Tibial nerve (tissue), 4 donors: ENCODE measurements around the gene ARL5C. TPM values are rescaled to one million over a fixed set of nuclear protein-coding genes. Genes with fewer than 3 reads are reported as not detected.

Experiments
- DNase-seq, 2 donors: peaks; one replicate each; pipeline ENCODE4 v3.0.0-alpha.2; 2019; ENCODE audit warnings: low spot score in 2 of 2
- H3K27ac ChIP-seq, 4 donors: fragments of 200-600 bp; sonication (generic) in 3 of 4; one replicate each; pipeline ENCODE4 v1.5.1; 2017 to 2019; ENCODE audit warnings: mild to moderate bottlenecking in 1 of 4
- H3K27me3 ChIP-seq, 2 donors: fragments of 200-600 bp; sonication (generic) in 1 of 2; one replicate each; pipeline versions ENCODE4 v1.5.1 to v1.6.0; 2017 to 2019
- H3K36me3 ChIP-seq, 3 donors: fragments of 200-600 bp; sonication (generic); one replicate each; pipeline ENCODE4 v1.5.1; 2018 to 2019
- H3K4me1 ChIP-seq, 4 donors: fragments of 200-600 bp; sonication (generic) in 3 of 4; one replicate each; pipeline ENCODE4 v1.5.1; 2017 to 2019
- H3K4me3 ChIP-seq, 4 donors: fragments of 200-600 bp; sonication (generic) in 3 of 4; one replicate each; pipeline ENCODE4 v1.5.1; 2017 to 2019; ENCODE audit warnings: mild to moderate bottlenecking in 1 of 4, moderate library complexity in 1 of 4
- H3K9me3 ChIP-seq, 4 donors: fragments of 200-600 bp; sonication (generic) in 3 of 4; one replicate each; pipeline ENCODE4 v1.5.1; 2017 to 2019
- CTCF ChIP-seq, 5 experiments: fragments of 200-600 bp in 3 of 5; fragments of 450-650 bp in 2 of 5; sonication (generic) in 3 of 5; IDR thresholded peaks; one replicate each; pipeline ENCODE4 v1.5.1; 2016 to 2019; ENCODE audit warnings: antibody characterized with exemption in 5 of 5, mild to moderate bottlenecking in 3 of 5, moderate library complexity in 2 of 5
- EP300 ChIP-seq, 2 donors: sonication (generic); formaldehyde crosslinking; IDR thresholded peaks; one replicate each; pipeline ENCODE4 v1.6.1; 2017; ENCODE audit warnings: antibody characterized with exemption in 2 of 2, mild to moderate bottlenecking in 1 of 2
- POLR2A ChIP-seq, 2 donors: fragments of 450-650 bp; IDR thresholded peaks; one replicate each; pipeline ENCODE4 v1.6.1; 2017; ENCODE audit warnings: antibody characterized with exemption in 2 of 2, mild to moderate bottlenecking in 2 of 2, moderate library complexity in 2 of 2
- WGBS, 2 donors: methylation state at CpG; one replicate each; pipeline ENCODE4 v1.1.5; 2018; 5-methylcytosine and 5-hydroxymethylcytosine counted together
- total RNA-seq, 4 donors: library from RNA; depleted of rRNA; stranded (reverse); fragments of >200 nt; gene quantifications; one replicate each; pipeline ENCODE4 v1.1.0, GENCODE V29; 2016

ARL5C gene
- total RNA-seq, 4 donors from 2014 or later, result not detected

GRCh38 chr17:39200957-39201510 lies 35.1 kb upstream of the ARL5C start:
- Histone ChIP-seq H3K27ac (peak overlapping the region; percentile 96 to 98 (median 97)), H3K4me1 (peaks cover 0 to 52% (median 24%) of the 10 kb centered on the region in 4 donors), H3K36me3 (peaks cover 0 to 42% (median 34%) of the 10 kb centered on the region in 3 donors), H3K27me3 (no peaks in the 10 kb centered on the region), H3K4me3 (peak overlapping the region; percentile 66 to 82 (median 73)), H3K9me3 (no peaks in the 10 kb centered on the region)
- DNase-seq, result no peak
- TF ChIP-seq POLR2A (IDR thresholded peaks at IDR 0.05) (no peak), EP300 (IDR thresholded peaks at IDR 0.05) (no peak), CTCF (IDR thresholded peaks at IDR 0.05) (no peak)
- WGBS, 2 donors, result 35 to 42% methylated on average over 11 of the region's 11 CpGs

- Histone ChIP-seq H3K27ac (peak within 1 kb of the TSS; percentile 96 to 98 (median 97)), H3K36me3 (peaks cover 0 to 40% (median 34%) of the 10 kb centered on the region in 3 donors), H3K4me3 (peak within 1 kb of the TSS; percentile 66 to 82 (median 73)), H3K27me3 (no peaks in the 10 kb centered on the region), H3K4me1 (peaks cover 0 to 59% (median 31%) of the 10 kb centered on the region in 4 donors), H3K9me3 (no peaks in the 10 kb centered on the region)
- WGBS, 2 donors, result 0% methylated on average over 44 to 51 of the region's 52 CpGs
- peak in 1 of 2 donors; percentile 54 for DNase-seq
- TF ChIP-seq EP300 (IDR thresholded peaks at IDR 0.05) (peak; percentile 88 to 93), CTCF (IDR thresholded peaks at IDR 0.05) (peak in 2 of 5 experiments; percentile 30 to 33), POLR2A (IDR thresholded peaks at IDR 0.05) (peak; percentile 48 to 67)
These were observed 34.3 kb upstream of the ARL5C start, which contains the start of gene RPL19 for GRCh38 chr17:39200070-39200879. RPL19 (plus strand) TSS chr17:39200283; CDS start chr17:39200345, 62 bp downstream.

- 1% methylated on average over 10 of the region's 10 CpGs for WGBS, 2 donors
- no peaks in the 10 kb centered on the region for H3K27me3 ChIP-seq
- peaks cover 0 to 65% (median 36%) of the 10 kb centered on the region in 4 donors for H3K4me1 ChIP-seq
These were observed 33.8 kb upstream of the ARL5C start for GRCh38 chr17:39199820-39200069.

GRCh38 chr17:39198186-39198566 lies 32.2 kb upstream of the ARL5C start:
- Histone ChIP-seq H3K27me3 (no peaks in the 10 kb centered on the region), H3K4me1 (peaks cover 0 to 70% (median 37%) of the 10 kb centered on the region in 4 donors), H3K4me3 (peak overlapping the region in 3 of 4 donors; percentile 61 to 84 (median 64)), H3K9me3 (no peaks in the 10 kb centered on the region), H3K36me3 (peaks cover 0 to 28% (median 21%) of the 10 kb centered on the region in 3 donors), H3K27ac (peak overlapping the region; percentile 67 to 97 (median 87))
- DNase-seq, result peak in 1 of 2 donors; percentile 36
- WGBS, 2 donors, result 67 to 77% methylated on average over 4 of the region's 4 CpGs
- no peak for TF ChIP-seq POLR2A (IDR thresholded peaks at IDR 0.05)
- no peak for TF ChIP-seq CTCF (IDR thresholded peaks at IDR 0.05)
- no peak for TF ChIP-seq EP300 (IDR thresholded peaks at IDR 0.05)

More at GRCh38 chr17:39199820-39200069, 33.8 kb upstream of the ARL5C start:
- H3K9me3 ChIP-seq, result no peaks in the 10 kb centered on the region
- peaks cover 0 to 35% (median 34%) of the 10 kb centered on the region in 3 donors for H3K36me3 ChIP-seq
- H3K27ac ChIP-seq, result peak overlapping the region; percentile 96 to 98 (median 97)
- DNase-seq, result peak; percentile 88 to 93
- TF ChIP-seq CTCF (IDR thresholded peaks at IDR 0.05) (no peak), EP300 (IDR thresholded peaks at IDR 0.05) (peak in 1 of 2 donors; percentile 97), POLR2A (IDR thresholded peaks at IDR 0.05) (no peak)
- H3K4me3 ChIP-seq, result peak overlapping the region; percentile 66 to 82 (median 73)
